Measurements from ENCODE around the gene APP. TPM values are rescaled to one million over a fixed set of nuclear protein-coding genes. Genes with fewer than 3 reads are reported as not detected.

Gene APP
- total RNA-seq, 1 donor from 2014 or later, result 358 TPM

GRCh38 chr21:26112127-26112742 lies 58.3 kb downstream of the APP start:
- intact Hi-C loops (cut with DNase I), result no loop called here
- H3K4me3 ChIP-seq, result no peak overlapping the region
- no peak for ATAC-seq

GRCh38 chr21:26110715-26111114 lies 59.9 kb downstream of the APP start:
- no peak for ATAC-seq
- intact Hi-C loops (cut with DNase I), result no loop called here
- Histone ChIP-seq H3K9me3 (no peaks in the 10 kb centered on the region), H3K4me3 (no peak overlapping the region), H3K4me1 (peaks cover 6% of the 10 kb centered on the region), H3K36me3 (peaks cover 15% of the 10 kb centered on the region), H3K27ac (no peak overlapping the region), H3K27me3 (ENCODE audit: low read depth) (no peaks in the 10 kb centered on the region)
- no peak for DNase-seq
- TF ChIP-seq CTCF (IDR thresholded peaks at IDR 0.05), result no peak

More at GRCh38 chr21:26112127-26112742, 58.3 kb downstream of the APP start:
- peaks cover 15% of the 10 kb centered on the region for H3K36me3 ChIP-seq
- TF ChIP-seq CTCF (IDR thresholded peaks at IDR 0.05), result no peak
- no peak overlapping the region for H3K27ac ChIP-seq
- H3K4me1 ChIP-seq, result peaks cover 20% of the 10 kb centered on the region
- no peak for DNase-seq
- no peaks in the 10 kb centered on the region for H3K9me3 ChIP-seq
- H3K27me3 ChIP-seq (ENCODE audit: low read depth), result no peaks in the 10 kb centered on the region

- Histone ChIP-seq H3K4me1 (no peaks in the 10 kb centered on the region), H3K4me3 (no peak overlapping the region), H3K9me3 (no peaks in the 10 kb centered on the region), H3K27ac (no peak overlapping the region), H3K27me3 (ENCODE audit: low read depth) (no peaks in the 10 kb centered on the region), H3K36me3 (peaks cover 15% of the 10 kb centered on the region)
- ATAC-seq (no peak), DNase-seq (no peak)
- TF ChIP-seq CTCF (IDR thresholded peaks at IDR 0.05), result no peak
- intact Hi-C loops (cut with DNase I), result loop anchor here (5.0 kb wide), 1 partner anchor 35 kb away; no protein-coding TSS in a partner anchor
Observed at GRCh38 chr21:26107429-26107828, 63.1 kb downstream of the APP start.

GRCh38 chr21:26106562-26106961 lies 64.0 kb downstream of the APP start:
- Histone ChIP-seq H3K27ac (no peak overlapping the region), H3K4me3 (no peak overlapping the region), H3K4me1 (no peaks in the 10 kb centered on the region), H3K9me3 (no peaks in the 10 kb centered on the region), H3K27me3 (ENCODE audit: low read depth) (no peaks in the 10 kb centered on the region), H3K36me3 (peaks cover 15% of the 10 kb centered on the region)
- TF ChIP-seq CTCF (IDR thresholded peaks at IDR 0.05), result no peak
- no peak for DNase-seq
- intact Hi-C loops (cut with DNase I), result loop anchor here (5.0 kb wide), 1 partner anchor 34 kb away; no protein-coding TSS in a partner anchor
- no peak for ATAC-seq

GRCh38 chr21:26105819-26106218 lies 64.8 kb downstream of the APP start:
- Histone ChIP-seq H3K4me1 (no peaks in the 10 kb centered on the region), H3K27me3 (ENCODE audit: low read depth) (no peaks in the 10 kb centered on the region), H3K9me3 (no peaks in the 10 kb centered on the region), H3K36me3 (peaks cover 10% of the 10 kb centered on the region), H3K27ac (no peak overlapping the region), H3K4me3 (no peak overlapping the region)
- ATAC-seq (no peak), DNase-seq (no peak)
- TF ChIP-seq CTCF (IDR thresholded peaks at IDR 0.05), result no peak
- intact Hi-C loops (cut with DNase I), result loop anchor here (5.0 kb wide), 1 partner anchor 34 kb away; no protein-coding TSS in a partner anchor
